Mesenchymal stem cell (in vitro differentiated cells and primary cell): ENCODE results near the gene SERPINC1.
A peak's percentile ranks its signal among the peaks of the same experiment; 100 is the strongest.
"Not testable (repeated sequence)": the region's sequence is repeated elsewhere in the genome, so short reads cannot be mapped to it uniquely, and the experiment has no call there.

Source experiments
- DNase-seq: peaks from one replicate; pipeline ENCODE4 v3.0.0-alpha.2; 2013
- H2AFZ ChIP-seq: one replicate; pipeline ENCODE4 v1.6.1; 2013; ENCODE audit warnings: low read depth, mild to moderate bottlenecking, control low read depth, inconsistent platforms, low read length, moderate library complexity
- H2AK5ac ChIP-seq: 2 replicates; pipeline ENCODE4 v1.6.1; 2013; ENCODE audit warnings: low read length, moderate library complexity, mild to moderate bottlenecking, inconsistent platforms; ENCODE audit not compliant: severe bottlenecking
- H2BK120ac ChIP-seq: one replicate; pipeline ENCODE4 v1.6.1; 2013; ENCODE audit warnings: low read depth, mild to moderate bottlenecking, inconsistent platforms, low read length, moderate library complexity
- H2BK12ac ChIP-seq, 2 experiments: one replicate each; pipeline ENCODE4 v1.6.1; 2013; ENCODE audit warnings: inconsistent platforms in 2 of 2, low read length in 2 of 2, mild to moderate bottlenecking in 2 of 2, moderate library complexity in 2 of 2, control low read depth in 1 of 2
- H2BK15ac ChIP-seq: one replicate; pipeline ENCODE4 v1.6.1; 2013; ENCODE audit warnings: mild to moderate bottlenecking, low read depth, inconsistent platforms; ENCODE audit not compliant: poor library complexity, severe bottlenecking
- H2BK5ac ChIP-seq: 2 replicates; pipeline ENCODE4 v1.6.1; 2013; ENCODE audit warnings: low read depth, mild to moderate bottlenecking, low read length, control low read depth, inconsistent platforms; ENCODE audit not compliant: poor library complexity, severe bottlenecking
- H3K14ac ChIP-seq, 2 experiments: one replicate each; pipeline ENCODE4 v1.6.1; 2013; ENCODE audit warnings: inconsistent platforms in 2 of 2, low read length in 2 of 2, control low read depth in 1 of 2, mild to moderate bottlenecking in 1 of 2, moderate library complexity in 1 of 2
- H3K18ac ChIP-seq, 2 experiments: one replicate each; pipeline ENCODE4 v1.6.1; 2013; ENCODE audit warnings: inconsistent platforms in 2 of 2, low read length in 2 of 2, control low read depth in 1 of 2, low read depth in 1 of 2, mild to moderate bottlenecking in 1 of 2
- H3K23ac ChIP-seq, 2 experiments: one replicate each; pipeline ENCODE4 v1.6.1; 2013; ENCODE audit warnings: inconsistent platforms in 2 of 2, low read length in 2 of 2, mild to moderate bottlenecking in 2 of 2, moderate library complexity in 2 of 2, control low read depth in 1 of 2
- H3K27ac ChIP-seq: 2 replicates; pipeline ENCODE4 v1.5.1; 2013; ENCODE audit warnings: mild to moderate bottlenecking, moderate library complexity, low read length, control low read depth, inconsistent platforms; ENCODE audit not compliant: poor library complexity, severe bottlenecking
- H3K27me3 ChIP-seq, 2 experiments: 2 replicates each; pipeline versions ENCODE4 v1.6.1 to v1.7.0; 2013; ENCODE audit warnings: low read length in 2 of 2, mild to moderate bottlenecking in 2 of 2, moderate library complexity in 2 of 2, control low read depth in 1 of 2, inconsistent platforms in 1 of 2; ENCODE audit not compliant: control insufficient read depth in 1 of 2, insufficient read depth in 1 of 2
- H3K36me3 ChIP-seq, 2 experiments: 2 replicates each; pipeline versions ENCODE4 v1.6.1 to v1.7.0; 2013; ENCODE audit warnings: low read length in 2 of 2, control low read depth in 1 of 2, inconsistent platforms in 1 of 2, low read depth in 1 of 2, mild to moderate bottlenecking in 1 of 2; ENCODE audit not compliant: insufficient read depth in 2 of 2, control insufficient read depth in 1 of 2
- H3K4ac ChIP-seq, 2 experiments: one replicate each; pipeline ENCODE4 v1.6.1; 2013; ENCODE audit warnings: inconsistent platforms in 2 of 2, low read length in 2 of 2, mild to moderate bottlenecking in 2 of 2, moderate library complexity in 2 of 2, control low read depth in 1 of 2, low read depth in 1 of 2
- H3K4me1 ChIP-seq: 2 replicates; pipeline ENCODE4 v1.6.1; 2013; ENCODE audit warnings: low read depth, low read length, control low read depth; ENCODE audit not compliant: control insufficient read depth, insufficient read depth
- H3K4me2 ChIP-seq: 2 replicates; pipeline ENCODE4 v1.6.1; 2013; ENCODE audit warnings: low read length, mild to moderate bottlenecking, inconsistent platforms; ENCODE audit not compliant: poor library complexity, severe bottlenecking
- H3K4me3 ChIP-seq, 2 experiments: 2 replicates each; pipeline versions ENCODE4 v1.5.1 to v1.7.0; 2013; ENCODE audit warnings: low read length in 2 of 2, mild to moderate bottlenecking in 2 of 2, control low read depth in 1 of 2, low read depth in 1 of 2; ENCODE audit not compliant: insufficient read depth in 1 of 2
- H3K79me1 ChIP-seq: replicated peaks from 2 replicates; pipeline ENCODE4 v1.6.1; 2013; ENCODE audit warnings: mild to moderate bottlenecking, control low read depth, low read length, inconsistent platforms; ENCODE audit not compliant: poor library complexity, severe bottlenecking
- H3K9ac ChIP-seq: 2 replicates; pipeline ENCODE4 v1.7.0; 2013; ENCODE audit warnings: mild to moderate bottlenecking, low read length, moderate library complexity
- H3K9me3 ChIP-seq: 2 replicates; pipeline ENCODE4 v1.7.0; 2013; ENCODE audit warnings: mild to moderate bottlenecking, low read length; ENCODE audit not compliant: control insufficient read depth
- H4K8ac ChIP-seq: one replicate; pipeline ENCODE4 v1.6.1; 2013; ENCODE audit warnings: inconsistent platforms, mild to moderate bottlenecking, low read length, moderate library complexity
- H4K91ac ChIP-seq: one replicate; pipeline ENCODE4 v1.6.1; 2013; ENCODE audit warnings: mild to moderate bottlenecking, low read length, inconsistent platforms
- WGBS: methylation state at CpG from one replicate; pipeline ENCODE4 v1.1.7; 2013; ENCODE audit warnings: mixed read lengths; 5-methylcytosine and 5-hydroxymethylcytosine counted together

The SERPINC1 gene

DNA sequence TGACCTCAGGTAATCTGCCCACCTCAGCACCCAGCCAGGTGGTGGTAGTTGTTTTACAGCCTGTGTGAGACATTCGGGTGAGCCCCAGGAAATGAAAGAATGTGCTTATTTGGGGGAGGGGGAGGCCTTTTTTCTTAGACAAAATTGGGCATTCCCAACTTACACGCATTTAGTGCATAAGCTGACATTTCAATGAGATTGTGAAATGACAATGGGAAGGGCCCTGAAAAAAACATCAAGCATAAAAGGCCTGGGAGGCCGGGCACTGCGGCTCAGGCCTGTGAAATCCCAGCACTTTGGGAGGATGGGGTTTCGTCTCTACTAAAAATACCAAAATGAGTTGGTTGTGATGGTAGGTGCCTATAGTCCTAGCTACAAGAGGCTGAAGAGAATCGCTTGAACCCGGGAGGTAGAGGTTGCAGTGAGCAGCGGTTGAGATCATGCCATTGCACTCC lies 54.3 kb downstream of the SERPINC1 start:
- Histone ChIP-seq H3K79me1 (no peaks in the 10 kb centered on the region), H3K18ac (no peak overlapping the region), H2BK5ac (no peak overlapping the region), H3K14ac (no peak overlapping the region), H2BK15ac (no peak overlapping the region), H2AFZ (no peak overlapping the region), H3K9ac (no peak overlapping the region), H3K4ac (no peak overlapping the region), H3K4me1 (no peaks in the 10 kb centered on the region), H3K36me3 (peaks cover 19 to 75% of the 10 kb centered on the region in 2 experiments), H3K27ac (peak overlapping the region; percentile 30), H3K23ac (no peak overlapping the region), H2BK12ac (no peak overlapping the region), H2BK120ac (no peak overlapping the region), H3K9me3 (no peaks in the 10 kb centered on the region), H2AK5ac (no peak overlapping the region), H3K4me2 (no peak overlapping the region), H3K4me3 (no peak overlapping the region), H3K27me3 (no peaks in the 10 kb centered on the region), H4K91ac (no peak overlapping the region), H4K8ac (no peak overlapping the region)
- no peak for DNase-seq
- WGBS, result 82% methylated on average over 8 of the region's 8 CpGs

DNA sequence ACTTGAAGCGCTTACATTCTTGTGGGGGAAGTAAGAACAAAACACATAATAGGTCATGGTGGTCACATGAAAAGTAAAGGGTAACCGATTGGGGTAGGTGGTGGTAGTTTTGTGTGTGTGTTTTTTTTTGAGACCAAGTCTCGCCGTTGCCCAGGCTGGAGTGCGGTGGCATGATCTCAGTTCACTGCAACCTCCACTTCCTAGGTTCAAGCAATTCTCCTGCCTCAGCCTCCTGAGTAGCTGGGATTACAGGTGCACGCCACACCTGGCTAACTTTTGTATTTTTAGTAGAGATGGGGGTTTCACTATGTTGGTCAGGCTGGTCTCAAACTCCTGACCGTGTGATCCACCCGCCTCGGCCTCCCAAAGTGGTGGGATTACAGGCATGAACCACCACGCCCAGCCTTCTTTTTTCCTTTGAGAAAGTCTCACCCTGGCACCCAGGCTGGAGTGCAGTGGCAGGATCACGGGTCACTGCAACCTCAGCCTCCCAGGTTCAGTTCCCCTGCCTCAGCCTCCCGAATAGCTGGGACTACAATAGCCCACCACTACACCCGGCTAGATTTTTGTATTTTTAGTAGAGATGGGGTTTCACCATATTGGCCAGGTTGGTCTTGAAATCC lies 54.9 kb downstream of the SERPINC1 start:
- DNase-seq, H2BK120ac ChIP-seq, H3K4me3 ChIP-seq, H3K4me2 ChIP-seq, H2AFZ ChIP-seq, H4K8ac ChIP-seq, H2BK5ac ChIP-seq, H2BK12ac ChIP-seq, H3K18ac ChIP-seq, H3K23ac ChIP-seq, H2AK5ac ChIP-seq, H3K4me1 ChIP-seq, H3K4ac ChIP-seq, H3K79me1 ChIP-seq, H2BK15ac ChIP-seq, H3K14ac ChIP-seq, H3K9me3 ChIP-seq, H3K27me3 ChIP-seq, H3K27ac ChIP-seq, H4K91ac ChIP-seq, H3K9ac ChIP-seq: not testable (repeated sequence)
- H3K36me3 ChIP-seq, result peaks cover 19 to 81% of the 10 kb centered on the region in 2 experiments
- WGBS, result 58% methylated on average over 11 of the region's 13 CpGs

DNA sequence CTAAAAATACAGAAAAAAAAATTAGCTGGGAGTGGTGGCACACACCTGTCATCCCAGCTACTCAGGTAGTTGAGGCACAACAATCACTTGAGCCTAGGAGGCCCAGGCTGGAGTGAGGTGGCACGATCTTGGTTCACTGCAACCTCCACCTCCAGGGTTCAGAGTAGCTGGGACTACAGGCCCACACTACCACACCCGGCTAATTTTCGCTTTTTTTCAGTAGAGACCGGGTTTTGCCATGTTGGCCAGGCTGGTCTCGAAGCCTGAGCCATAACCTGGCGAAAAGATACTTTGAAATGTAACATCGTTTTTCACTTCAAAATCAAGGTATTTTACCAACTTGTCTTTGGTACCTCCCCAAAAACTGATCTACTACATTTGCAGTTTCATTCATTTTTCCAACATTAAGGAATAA lies 55.4 kb downstream of the SERPINC1 start:
- WGBS, result 84% methylated on average over 7 of the region's 7 CpGs
- no peak overlapping the region for H2AFZ ChIP-seq
- H3K27ac ChIP-seq, result no peak overlapping the region
- peaks cover 2% of the 10 kb centered on the region for H3K79me1 ChIP-seq
- H2AK5ac ChIP-seq, result no peak overlapping the region
- DNase-seq, result no peak
- H3K36me3 ChIP-seq, result peaks cover 19 to 84% of the 10 kb centered on the region in 2 experiments
- H3K27me3 ChIP-seq, result no peaks in the 10 kb centered on the region
- no peaks in the 10 kb centered on the region for H3K9me3 ChIP-seq
- no peak overlapping the region for H3K18ac ChIP-seq
- H2BK5ac ChIP-seq, result no peak overlapping the region
- H3K4me2 ChIP-seq, result no peak overlapping the region
- H4K91ac ChIP-seq, result no peak overlapping the region
- no peak overlapping the region for H3K9ac ChIP-seq
- no peak overlapping the region for H2BK12ac ChIP-seq
- H3K14ac ChIP-seq, result no peak overlapping the region
- H3K4me3 ChIP-seq, result no peak overlapping the region
- H3K4me1 ChIP-seq, result no peaks in the 10 kb centered on the region
- H4K8ac ChIP-seq, result no peak overlapping the region
- H3K4ac ChIP-seq, result no peak overlapping the region
- no peak overlapping the region for H3K23ac ChIP-seq
- H2BK120ac ChIP-seq, result no peak overlapping the region
- H2BK15ac ChIP-seq, result no peak overlapping the region

DNA sequence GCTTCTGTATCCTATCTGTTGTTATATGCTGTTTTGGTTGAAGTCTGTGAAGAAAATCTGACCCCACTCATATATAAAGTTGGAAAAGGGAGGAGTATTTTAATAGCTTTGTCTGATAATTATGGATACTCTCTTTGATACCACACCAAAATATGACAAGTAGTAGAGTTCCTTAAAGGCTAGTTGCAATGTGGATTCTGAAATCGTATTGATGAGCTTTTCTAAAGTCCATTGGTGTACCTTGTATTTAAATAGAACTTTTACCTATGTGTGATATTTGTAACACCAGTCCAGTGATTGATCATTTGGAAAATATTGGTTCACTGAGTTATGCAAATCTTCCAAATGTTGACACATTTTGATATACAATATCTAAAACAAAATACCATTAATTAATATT lies 57.1 kb downstream of the SERPINC1 start:
- peaks cover 24 to 82% of the 10 kb centered on the region in 2 experiments for H3K36me3 ChIP-seq
- no peak overlapping the region for H2BK12ac ChIP-seq

More for the DNA sequence above, 57.1 kb downstream of the SERPINC1 start:
- Histone ChIP-seq H4K91ac (no peak overlapping the region), H3K4me2 (no peak overlapping the region), H3K9me3 (no peaks in the 10 kb centered on the region), H3K27me3 (no peaks in the 10 kb centered on the region), H3K4me3 (no peak overlapping the region), H2AFZ (no peak overlapping the region), H2BK5ac (no peak overlapping the region), H3K79me1 (peaks cover 2% of the 10 kb centered on the region), H2AK5ac (no peak overlapping the region), H2BK120ac (no peak overlapping the region), H3K4ac (no peak overlapping the region), H3K27ac (no peak overlapping the region), H3K23ac (no peak overlapping the region), H3K18ac (no peak overlapping the region), H3K14ac (no peak overlapping the region), H4K8ac (no peak overlapping the region), H3K4me1 (no peaks in the 10 kb centered on the region), H3K9ac (no peak overlapping the region), H2BK15ac (no peak overlapping the region)
- WGBS, result no CpG with 5 or more reads among the region's 1 CpG
- no peak for DNase-seq
